Stimulated activated CD8-positive, alpha-beta memory T cell treated with anti-CD3 and anti-CD28 coated beads, Interleukin-12 subunit alpha, Interleukin-12 subunit beta, amount 100 ng/mL, for 24 hours (primary cell): Measurements from ENCODE around the gene MDH1B.

ENCODE experiments used
- DNase-seq: peaks from one replicate; pipeline ENCODE4 v3.0.0-alpha.2; 2020; ENCODE audit errors: extremely low read depth

The MDH1B gene

GRCh38 chr2:206693399-206694137 lies 71.6 kb downstream of the MDH1B start:
- peak; percentile 1 for DNase-seq

- DNase-seq: no peak
Observed at GRCh38 chr2:206692971-206693370, 72.2 kb downstream of the MDH1B start.

GRCh38 chr2:206688990-206689389 lies 76.1 kb downstream of the MDH1B start:
- no peak for DNase-seq

- DNase-seq: no peak
Observed at GRCh38 chr2:206688453-206688852, 76.7 kb downstream of the MDH1B start.
